GM18519 (cell line): ENCODE measurements around the gene SKAP1.

Source experiments
- ATAC-seq: cut with Tn5 transposase; IDR thresholded peaks from one replicate; pipeline ENCODE4 v1.9.1; 2021; ENCODE audit warnings: mild to moderate bottlenecking, moderate library complexity; ENCODE audit not compliant: unreplicated experiment, low FRiP score

Gene SKAP1

GRCh38 chr17:48333034-48333530 is 96.9 kb downstream of the SKAP1 start:
- no peak for ATAC-seq

GRCh38 chr17:48330887-48331286 is 99.1 kb downstream of the SKAP1 start:
- ATAC-seq: no peak

GRCh38 chr17:48330421-48330820 is 99.6 kb downstream of the SKAP1 start:
- ATAC-seq: no peak

- no peak for ATAC-seq
These were observed 101.6 kb downstream of the SKAP1 start for GRCh38 chr17:48328457-48328856.

- no peak for ATAC-seq
These were observed 103.7 kb downstream of the SKAP1 start for GRCh38 chr17:48326310-48326709.

- ATAC-seq: no peak
These were observed 108.0 kb downstream of the SKAP1 start for GRCh38 chr17:48322060-48322459.

- no peak for ATAC-seq
These were observed 112.3 kb downstream of the SKAP1 start for GRCh38 chr17:48317732-48318131.

GRCh38 chr17:48314716-48315115 is 115.3 kb downstream of the SKAP1 start:
- no peak for ATAC-seq

GRCh38 chr17:48313096-48313755 is 116.8 kb downstream of the SKAP1 start:
- ATAC-seq: no peak

- ATAC-seq: no peak
These were observed 118.7 kb downstream of the SKAP1 start for GRCh38 chr17:48311324-48311723.

- ATAC-seq: no peak
These were observed 119.2 kb downstream of the SKAP1 start for GRCh38 chr17:48310748-48311213.

- ATAC-seq: no peak
These were observed 121.4 kb downstream of the SKAP1 start for GRCh38 chr17:48308581-48308980.

- ATAC-seq: no peak
These were observed 122.1 kb downstream of the SKAP1 start for GRCh38 chr17:48307814-48308411.

GRCh38 chr17:48307255-48307654 is 122.8 kb downstream of the SKAP1 start:
- ATAC-seq: no peak

- no peak for ATAC-seq
These were observed 129.0 kb downstream of the SKAP1 start for GRCh38 chr17:48301002-48301401.

- no peak for ATAC-seq
These were observed 130.3 kb downstream of the SKAP1 start for GRCh38 chr17:48299760-48300159.

GRCh38 chr17:48297825-48298224 is 132.2 kb downstream of the SKAP1 start:
- ATAC-seq: no peak

- no peak for ATAC-seq
These were observed 133.6 kb downstream of the SKAP1 start for GRCh38 chr17:48296453-48296852.

GRCh38 chr17:48295362-48296288 is 134.4 kb downstream of the SKAP1 start:
- ATAC-seq: no peak

- ATAC-seq: no peak
These were observed 135.1 kb downstream of the SKAP1 start for GRCh38 chr17:48294806-48295361.
